K562 (cell line): ENCODE results near the gene AMBRA1. TPM values are rescaled to one million over a fixed set of nuclear protein-coding genes. Genes with fewer than 3 reads are reported as not detected.

Experiments
- ATF2 ChIP-seq: sonication (generic); formaldehyde crosslinking; IDR thresholded peaks from 2 replicates; pipeline ENCODE4 v1.8.1; 2022; ENCODE audit warnings: missing genetic modification reagents
- ELF2 ChIP-seq: fragments of 250-450 bp; sonication (Bioruptor Pico); IDR thresholded peaks from 2 replicates; pipeline ENCODE4 v1.5.0; 2021; ENCODE audit warnings: mild to moderate bottlenecking
- ETS1 ChIP-seq: conservative IDR thresholded peaks from 2 replicates; pipeline ENCODE4 v1.6.1; 2011; ENCODE audit warnings: low read depth, mild to moderate bottlenecking, low read length; ENCODE audit not compliant: control insufficient read depth
- FOXA1 ChIP-seq: fragments of 450-650 bp; IDR thresholded peaks from 2 replicates; pipeline ENCODE4 v1.6.1; 2016; ENCODE audit warnings: mild to moderate bottlenecking, borderline replicate concordance
- NCOA4 ChIP-seq: fragments of 450-650 bp; IDR thresholded peaks from 2 replicates; pipeline ENCODE4 v1.6.1; 2018; ENCODE audit warnings: mild to moderate bottlenecking; ENCODE audit not compliant: partially characterized antibody
- NELFE ChIP-seq: IDR thresholded peaks from 2 replicates; pipeline ENCODE4 v1.6.1; 2011; ENCODE audit warnings: mild to moderate bottlenecking; ENCODE audit not compliant: insufficient read depth, insufficient read length
- NR0B1 ChIP-seq: fragments of 450-650 bp; IDR thresholded peaks from one replicate; pipeline ENCODE4 v1.6.1; 2018; ENCODE audit warnings: mild to moderate bottlenecking, moderate library complexity; ENCODE audit not compliant: partially characterized antibody
- RBM15 ChIP-seq: fragments of 200-400 bp; formaldehyde crosslinking; IDR thresholded peaks from 2 replicates; pipeline ENCODE4 v1.6.1; 2018; ENCODE audit warnings: mild to moderate bottlenecking, low read length, moderate library complexity; ENCODE audit not compliant: insufficient read depth
- STAG1 ChIP-seq: sonication (generic); formaldehyde crosslinking; IDR thresholded peaks from 2 replicates; pipeline ENCODE4 v1.5.0; 2020; ENCODE audit warnings: missing genetic modification reagents, borderline replicate concordance
- TCF7 ChIP-seq: sonication (generic); IDR thresholded peaks from 2 replicates; pipeline ENCODE4 v1.6.1; 2016; ENCODE audit warnings: antibody characterized with exemption, borderline replicate concordance
- THAP7 ChIP-seq: fragments of 250-450 bp; sonication (Bioruptor Pico); IDR thresholded peaks from 2 replicates; pipeline ENCODE4 v1.5.0; 2021
- XRCC3 ChIP-seq: fragments of 450-650 bp; IDR thresholded peaks from 2 replicates; pipeline ENCODE4 v1.6.1; 2017; ENCODE audit warnings: mild to moderate bottlenecking, moderate library complexity
- ZC3H4 ChIP-seq: sonication (generic); formaldehyde crosslinking; IDR thresholded peaks from 2 replicates; pipeline ENCODE4 v1.9.0; 2021; ENCODE audit warnings: missing genetic modification reagents, borderline replicate concordance
- ZNF253 ChIP-seq: fragments of 250-450 bp; sonication (Bioruptor Pico); conservative IDR thresholded peaks from 2 replicates; pipeline ENCODE4 v1.6.1; 2021; ENCODE audit warnings: mild to moderate bottlenecking
- ZNF282 ChIP-seq: sonication (generic); formaldehyde crosslinking; IDR thresholded peaks from 2 replicates; pipeline ENCODE4 v1.8.1; 2023; ENCODE audit warnings: missing genetic modification reagents
- ZNF512 ChIP-seq: IDR thresholded peaks from 2 replicates; pipeline ENCODE4 v1.6.1; 2016; ENCODE audit warnings: missing genetic modification characterization, missing compliant biosample characterization
- ZNF592 ChIP-seq: fragments of 450-650 bp; IDR thresholded peaks from 2 replicates; pipeline ENCODE4 v1.6.1; 2017; ENCODE audit warnings: antibody characterized with exemption, mild to moderate bottlenecking
- polyA plus RNA-seq, 8 experiments: library from polyadenylated mRNA; depleted of rRNA in 4 of 8; stranded (reverse) in 5 of 8; unstranded in 3 of 8; fragments of >200 nt; fragmentation: Nextera tagmentation in 2 of 8; fragmentation: Illumina TruSeq in 1 of 8; extraction: Ambion mirVana in 2 of 8; extraction: Trizol in 1 of 8; gene quantifications; 2 replicates each; pipeline versions ENCODE4 v1.2.1 to v1.2.3, GENCODE V29; 2011 to 2014; ENCODE audit warnings: inconsistent platforms in 1 of 8, missing spikeins in 1 of 8
- total RNA-seq, 7 experiments: library from RNA; depleted of rRNA in 6 of 7; stranded (reverse); fragments of >200 nt in 6 of 7; fragmentation: Illumina TruSeq in 2 of 7; extraction: Trizol in 2 of 7; gene quantifications; 2 replicates each; pipeline versions ENCODE4 v1.2.1 to v1.2.3, GENCODE V29; 2011 to 2021; ENCODE audit warnings: low replicate concordance in 1 of 7

Gene AMBRA1
- total and polyA plus RNA-seq, 9 of the 15 experiments (the other 6 are each of a cell fraction or from before 2014, with no cell fraction given): 0.15 to 24.5 (median 13.0) TPM

- TF ChIP-seq ZNF592 (no peak), NELFE (no peak), STAG1 (CRISPR knock-in tag) (no peak), FOXA1 (no peak), ATF2 (CRISPR knock-in tag) (no peak), XRCC3 (no peak), TCF7 (no peak), ZC3H4 (CRISPR knock-in tag) (0 out of 2 replicates have a peak, but pooled peaks have one; percentile 23), NCOA4 (no peak), THAP7 (CRISPR knock-in tag) (no peak), RBM15 (no peak), ZNF253 (CRISPR knock-in tag) (no peak), ZNF512 (tag) (no peak), NR0B1 (no peak), ETS1 (no peak; the same call in 1 of the 2 replicates), ELF2 (CRISPR knock-in tag) (no peak), ZNF282 (no peak)
Observed at GRCh38 chr11:46380340-46381047, 213.3 kb downstream of the AMBRA1 start (continued).
